A673 (cell line): Measurements from ENCODE around the gene TMTC2. TPM values are rescaled to one million over a fixed set of nuclear protein-coding genes. Genes with fewer than 3 reads are reported as not detected.

Experiments
- BruUV-seq: library from RNA; stranded (reverse); fragments of 400-500 nt; replicated peaks from 2 replicates; lab custom pipeline; 2021; lab: Mats Ljungman, UMichigan
- CTCF ChIA-PET: fragments of 300-600 bp; sonication (Branson Sonifier 250); formaldehyde crosslinking; loops from one replicate; lab custom pipeline; 2022; ENCODE audit warnings: antibody characterized with exemption; lab: Charles Lee
- POLR2A ChIA-PET: fragments of 300-600 bp; sonication (Branson Sonifier 250); formaldehyde crosslinking; loops from one replicate; lab custom pipeline; 2022; ENCODE audit warnings: antibody characterized with exemption; ENCODE audit not compliant: low non-redundant PET; lab: Charles Lee
- DNase-seq: peaks from one replicate; pipeline ENCODE4 v3.0.0-alpha.2; 2015; ENCODE audit warnings: low spot score
- H3K27ac ChIP-seq: fragments of 200-600 bp; sonication (generic); 2 replicates; pipeline ENCODE4 v1.5.1; 2016; ENCODE audit warnings: mixed run types, low read depth, mild to moderate bottlenecking, mixed read lengths, antibody characterized with exemption, low read length; ENCODE audit not compliant: poor library complexity, severe bottlenecking
- H3K27me3 ChIP-seq: fragments of 200-600 bp; sonication (generic); replicated peaks from 2 replicates; pipeline ENCODE4 v1.6.1; 2017; ENCODE audit warnings: mixed run types, low read depth, mild to moderate bottlenecking, mixed read lengths, antibody characterized with exemption, low read length; ENCODE audit not compliant: insufficient read depth, poor library complexity
- H3K36me3 ChIP-seq: fragments of 200-600 bp; sonication (generic); 2 replicates; pipeline ENCODE4 v1.6.1; 2016; ENCODE audit warnings: mixed run types, mild to moderate bottlenecking, mixed read lengths, antibody characterized with exemption, low read length; ENCODE audit not compliant: insufficient read depth, poor library complexity, severe bottlenecking
- H3K4me1 ChIP-seq: fragments of 200-600 bp; sonication (generic); 2 replicates; pipeline ENCODE4 v1.6.1; 2017; ENCODE audit warnings: mixed run types, mild to moderate bottlenecking, mixed read lengths, antibody characterized with exemption, low read length; ENCODE audit not compliant: insufficient read depth, poor library complexity, severe bottlenecking
- H3K4me3 ChIP-seq: fragments of 200-600 bp; sonication (generic); 2 replicates; pipeline ENCODE4 v1.5.1; 2016; ENCODE audit warnings: low read depth, mixed run types, mild to moderate bottlenecking, mixed read lengths, low read length; ENCODE audit not compliant: poor library complexity, severe bottlenecking
- H3K9me3 ChIP-seq: fragments of 200-600 bp; sonication (generic); 2 replicates; pipeline ENCODE4 v1.6.1; 2016; ENCODE audit warnings: mixed run types, low read depth, mild to moderate bottlenecking, mixed read lengths, antibody characterized with exemption, low read length; ENCODE audit not compliant: poor library complexity, severe bottlenecking
- EZH2 ChIP-seq: fragments of 200-600 bp; sonication (generic); IDR thresholded peaks from 2 replicates; pipeline ENCODE4 v1.6.1; 2017; ENCODE audit warnings: borderline replicate concordance, low read depth, mild to moderate bottlenecking, mixed read lengths, antibody characterized with exemption, low read length; ENCODE audit not compliant: poor library complexity, severe bottlenecking
- intact Hi-C: fragments of 100-400 bp; cut with micrococcal nuclease; formaldehyde crosslinking; loops from one replicate; pipeline ENCODE4 v1.10.0; 2022; ENCODE audit not compliant: unreplicated experiment
- total RNA-seq: library from RNA; stranded (reverse); gene quantifications from 2 replicates; pipeline ENCODE4 v1.2.3, GENCODE V29; 2021
- TF ChIP-seq, protein P1 (sequence below): fragments of 300-800, 200-600 bp; sonication (generic); conservative IDR thresholded peaks from 2 replicates; pipeline ENCODE4 v1.5.1; 2017; ENCODE audit warnings: low read depth, mild to moderate bottlenecking, antibody characterized with exemption, low read length, moderate library complexity, mixed read lengths

Gene TMTC2
- total RNA-seq, 1 experiment from 2014 or later: 3.3 TPM

DNA sequence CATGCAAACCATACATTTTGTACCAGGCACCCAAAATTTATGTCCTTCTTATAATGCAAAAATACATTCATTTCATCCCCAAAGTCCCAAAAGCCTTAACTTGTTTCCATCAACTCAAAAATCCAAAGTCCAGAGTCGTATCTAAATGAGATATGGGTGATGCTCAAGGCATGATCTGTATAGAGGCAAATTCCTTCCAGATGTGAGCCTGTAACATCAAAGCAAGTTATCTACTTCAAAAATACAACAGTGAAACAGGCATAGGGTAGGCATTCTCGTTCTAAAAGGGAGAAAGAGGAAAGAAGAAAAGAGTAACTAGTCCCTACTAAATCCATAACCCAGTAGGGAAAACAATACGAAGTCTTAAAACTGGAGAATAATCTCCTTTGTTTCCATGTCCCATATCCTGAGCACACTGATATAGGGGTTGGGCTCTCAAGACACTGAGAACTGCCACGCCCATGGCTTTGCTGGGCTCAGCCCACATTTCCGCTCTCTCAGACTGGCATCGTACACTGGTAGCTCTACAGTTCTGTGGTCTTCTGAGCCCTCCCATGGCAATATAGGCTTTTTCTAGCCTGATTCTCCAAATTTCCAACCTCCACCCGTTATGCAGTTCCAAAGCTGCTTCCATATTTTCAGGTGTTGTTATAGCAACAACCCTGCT lies 232.8 kb downstream of the TMTC2 start:
- Histone ChIP-seq H3K36me3 (no peaks in the 10 kb centered on the region), H3K4me3 (no peak overlapping the region), H3K9me3 (no peaks in the 10 kb centered on the region), H3K27me3 (no peaks in the 10 kb centered on the region), H3K27ac (no peak overlapping the region), H3K4me1 (peaks cover 10% of the 10 kb centered on the region)
- ChIA-PET POLR2A (no interaction called here), CTCF (no interaction called here)
- DNase-seq: no peak
- TF ChIP-seq EZH2: no peak
- intact Hi-C loops: no loop called here
- no TSS peak for BruUV-seq

DNA sequence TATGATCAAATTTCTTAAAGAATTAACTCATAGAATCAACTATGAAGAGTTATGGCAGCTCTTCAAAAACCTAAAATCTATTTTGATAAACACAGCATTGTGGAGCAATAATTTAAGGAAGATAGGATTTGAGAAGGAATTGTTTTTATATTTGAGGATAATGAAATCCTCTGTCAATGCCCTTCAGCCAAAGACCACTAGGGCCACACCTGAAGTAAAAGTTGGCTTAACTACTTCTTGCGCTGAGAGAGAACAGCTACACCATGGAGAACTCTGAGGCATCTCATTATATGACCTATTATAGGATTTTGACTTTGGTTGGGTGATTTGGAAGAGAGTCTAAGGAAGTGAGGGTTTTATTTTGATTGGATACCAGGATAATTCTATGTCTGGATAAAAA lies 237.2 kb downstream of the TMTC2 start:
- H3K36me3 ChIP-seq: no peaks in the 10 kb centered on the region
- TF ChIP-seq, protein P1, sequence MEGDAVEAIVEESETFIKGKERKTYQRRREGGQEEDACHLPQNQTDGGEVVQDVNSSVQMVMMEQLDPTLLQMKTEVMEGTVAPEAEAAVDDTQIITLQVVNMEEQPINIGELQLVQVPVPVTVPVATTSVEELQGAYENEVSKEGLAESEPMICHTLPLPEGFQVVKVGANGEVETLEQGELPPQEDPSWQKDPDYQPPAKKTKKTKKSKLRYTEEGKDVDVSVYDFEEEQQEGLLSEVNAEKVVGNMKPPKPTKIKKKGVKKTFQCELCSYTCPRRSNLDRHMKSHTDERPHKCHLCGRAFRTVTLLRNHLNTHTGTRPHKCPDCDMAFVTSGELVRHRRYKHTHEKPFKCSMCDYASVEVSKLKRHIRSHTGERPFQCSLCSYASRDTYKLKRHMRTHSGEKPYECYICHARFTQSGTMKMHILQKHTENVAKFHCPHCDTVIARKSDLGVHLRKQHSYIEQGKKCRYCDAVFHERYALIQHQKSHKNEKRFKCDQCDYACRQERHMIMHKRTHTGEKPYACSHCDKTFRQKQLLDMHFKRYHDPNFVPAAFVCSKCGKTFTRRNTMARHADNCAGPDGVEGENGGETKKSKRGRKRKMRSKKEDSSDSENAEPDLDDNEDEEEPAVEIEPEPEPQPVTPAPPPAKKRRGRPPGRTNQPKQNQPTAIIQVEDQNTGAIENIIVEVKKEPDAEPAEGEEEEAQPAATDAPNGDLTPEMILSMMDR: no peak
- no peak for TF ChIP-seq EZH2
- H3K4me1 ChIP-seq: peaks cover 26% of the 10 kb centered on the region
- intact Hi-C loops: no loop called here
- BruUV-seq: no TSS peak
- H3K27me3 ChIP-seq: no peaks in the 10 kb centered on the region
- DNase-seq: no peak
- CTCF ChIA-PET: no interaction called here
- H3K4me3 ChIP-seq: no peak overlapping the region
- no peak overlapping the region for H3K27ac ChIP-seq
- POLR2A ChIA-PET: no interaction called here
- H3K9me3 ChIP-seq: no peaks in the 10 kb centered on the region

DNA sequence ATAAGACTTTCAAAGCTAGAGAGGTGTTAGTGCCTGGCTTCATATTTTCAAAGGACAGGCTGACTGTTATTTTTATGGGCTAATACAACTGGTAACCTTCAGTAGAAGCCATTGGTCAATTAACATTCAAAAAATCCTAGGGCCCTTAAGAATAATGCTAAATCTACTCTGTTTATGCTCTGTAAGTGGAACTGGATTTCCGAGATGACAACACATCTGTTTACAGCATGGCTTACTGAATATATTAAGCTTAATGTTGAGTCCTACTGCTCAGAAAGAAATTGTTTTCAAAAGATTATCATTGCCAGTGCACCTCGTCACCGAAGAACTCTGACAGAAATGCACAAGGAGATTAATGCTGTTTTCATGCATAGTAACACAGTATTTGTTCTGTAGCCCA lies 239.9 kb downstream of the TMTC2 start:
- Histone ChIP-seq H3K36me3 (no peaks in the 10 kb centered on the region), H3K9me3 (no peaks in the 10 kb centered on the region), H3K27ac (no peak overlapping the region), H3K4me3 (no peak overlapping the region), H3K27me3 (no peaks in the 10 kb centered on the region), H3K4me1 (peaks cover 48% of the 10 kb centered on the region)
- no peak for DNase-seq
- ChIA-PET CTCF (no interaction called here), POLR2A (no interaction called here)
- BruUV-seq: no TSS peak
- TF ChIP-seq, protein P1: no peak
- no peak for TF ChIP-seq EZH2
- intact Hi-C loops: no loop called here

DNA sequence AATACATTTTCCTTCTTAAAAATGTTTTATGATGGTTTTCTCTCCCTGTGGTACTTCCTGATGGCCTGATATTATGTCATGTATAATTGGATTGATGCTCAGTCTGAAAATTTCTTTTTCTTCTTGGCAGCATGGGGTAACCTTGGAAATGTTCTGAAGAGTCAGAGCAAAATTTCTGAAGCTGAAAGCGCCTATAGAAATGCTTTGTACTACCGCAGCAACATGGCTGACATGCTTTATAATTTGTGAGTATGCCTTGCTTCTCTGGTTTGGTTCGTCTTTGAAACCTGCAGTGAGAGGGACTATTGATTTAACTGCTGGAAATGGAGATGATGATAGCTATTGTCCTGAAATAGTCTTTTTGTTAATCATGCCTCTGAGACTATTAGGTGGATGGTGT lies 243.6 kb downstream of the TMTC2 start:
- Histone ChIP-seq H3K4me1 (peaks cover 38% of the 10 kb centered on the region), H3K36me3 (no peaks in the 10 kb centered on the region), H3K9me3 (no peaks in the 10 kb centered on the region), H3K27me3 (no peaks in the 10 kb centered on the region), H3K27ac (no peak overlapping the region), H3K4me3 (no peak overlapping the region)
- ChIA-PET CTCF (no interaction called here), POLR2A (no interaction called here)
- peak; percentile 90 for DNase-seq
- intact Hi-C loops: no loop called here
- no TSS peak for BruUV-seq
- TF ChIP-seq EZH2: no peak
- TF ChIP-seq, protein P1: no peak
